GM18505 (cell line): ENCODE results near the gene LMX1B.

Experiments used
- ATAC-seq: cut with Tn5 transposase; IDR thresholded peaks from one replicate; pipeline ENCODE4 v1.9.1; 2021; ENCODE audit not compliant: unreplicated experiment
- POLR2A ChIP-seq: IDR thresholded peaks from 4 replicates; pipeline ENCODE4 v1.6.1; 2011; ENCODE audit warnings: borderline replicate concordance; ENCODE audit not compliant: insufficient read depth, insufficient read length; ENCODE audit errors: extremely low read depth

The LMX1B gene

DNA sequence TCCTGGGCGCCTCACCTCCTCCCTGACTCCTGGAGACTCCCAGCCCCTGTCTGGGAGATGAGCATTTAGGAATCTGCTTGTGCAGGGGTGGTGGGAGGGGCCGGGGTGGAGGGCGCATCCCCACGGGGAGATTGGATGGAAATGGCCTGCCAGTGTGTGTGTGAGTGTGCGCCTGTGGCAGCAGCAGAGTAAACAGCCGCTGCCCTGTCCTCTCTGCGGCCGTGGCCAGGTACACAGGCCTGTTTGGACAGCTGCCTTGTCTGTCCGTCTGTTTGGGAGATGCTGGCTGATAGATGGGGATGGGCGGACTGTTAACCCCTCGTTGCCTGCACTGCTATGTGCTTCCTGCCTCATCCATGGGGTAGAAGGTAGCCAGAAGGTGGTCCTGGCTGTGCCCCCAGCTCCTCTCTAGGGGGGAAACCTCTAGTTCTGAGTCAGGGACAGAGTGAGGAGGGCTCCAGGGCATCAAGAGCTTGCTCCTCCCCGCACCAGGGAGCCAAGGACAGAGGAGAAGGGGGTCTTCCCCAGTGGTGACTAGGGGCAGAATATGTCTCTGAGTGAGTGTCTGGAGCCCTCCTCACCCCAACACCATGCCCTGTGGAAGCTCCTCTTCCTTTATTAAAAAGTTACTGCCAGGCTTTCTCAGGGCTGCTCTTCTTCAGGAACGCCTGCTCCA is 60.1 kb downstream of the LMX1B start:
- ATAC-seq = no peak
- TF ChIP-seq POLR2A = no peak

GRCh38 chr9:126674365-126675146 is 60.8 kb downstream of the LMX1B start:
- TF ChIP-seq POLR2A = no peak
- ATAC-seq = no peak

GRCh38 chr9:126675147-126675467 is 61.4 kb downstream of the LMX1B start:
- no peak for ATAC-seq
- no peak for TF ChIP-seq POLR2A

- TF ChIP-seq POLR2A = no peak
Measured at GRCh38 chr9:126676102-126676684, 62.5 kb downstream of the LMX1B start.

DNA sequence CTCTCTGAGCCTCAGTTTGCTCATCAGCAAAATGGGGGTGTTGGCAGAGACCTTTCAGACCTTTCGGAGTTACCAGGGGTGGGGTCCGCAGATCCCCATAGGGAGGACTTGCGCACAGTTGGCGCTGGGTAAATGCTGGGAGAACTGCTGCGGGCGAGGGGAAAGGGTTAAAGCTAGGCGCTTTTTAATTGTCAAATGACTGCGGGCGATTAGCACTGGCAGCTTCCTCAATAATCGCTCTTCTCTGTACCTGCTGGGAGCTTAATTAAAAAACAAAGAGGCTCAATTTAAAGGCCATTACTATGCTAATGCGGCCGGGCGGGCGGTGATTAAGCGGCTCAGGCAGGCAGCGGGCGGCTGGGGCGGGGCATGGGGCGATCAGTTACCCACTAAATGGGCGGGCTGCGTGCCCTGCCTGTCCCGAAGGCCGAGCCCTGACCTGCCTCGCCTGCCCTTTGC is 63.0 kb downstream of the LMX1B start:
- no peak for TF ChIP-seq POLR2A
- no peak for ATAC-seq

More at GRCh38 chr9:126676102-126676684, 62.5 kb downstream of the LMX1B start:
- ATAC-seq = no peak

DNA sequence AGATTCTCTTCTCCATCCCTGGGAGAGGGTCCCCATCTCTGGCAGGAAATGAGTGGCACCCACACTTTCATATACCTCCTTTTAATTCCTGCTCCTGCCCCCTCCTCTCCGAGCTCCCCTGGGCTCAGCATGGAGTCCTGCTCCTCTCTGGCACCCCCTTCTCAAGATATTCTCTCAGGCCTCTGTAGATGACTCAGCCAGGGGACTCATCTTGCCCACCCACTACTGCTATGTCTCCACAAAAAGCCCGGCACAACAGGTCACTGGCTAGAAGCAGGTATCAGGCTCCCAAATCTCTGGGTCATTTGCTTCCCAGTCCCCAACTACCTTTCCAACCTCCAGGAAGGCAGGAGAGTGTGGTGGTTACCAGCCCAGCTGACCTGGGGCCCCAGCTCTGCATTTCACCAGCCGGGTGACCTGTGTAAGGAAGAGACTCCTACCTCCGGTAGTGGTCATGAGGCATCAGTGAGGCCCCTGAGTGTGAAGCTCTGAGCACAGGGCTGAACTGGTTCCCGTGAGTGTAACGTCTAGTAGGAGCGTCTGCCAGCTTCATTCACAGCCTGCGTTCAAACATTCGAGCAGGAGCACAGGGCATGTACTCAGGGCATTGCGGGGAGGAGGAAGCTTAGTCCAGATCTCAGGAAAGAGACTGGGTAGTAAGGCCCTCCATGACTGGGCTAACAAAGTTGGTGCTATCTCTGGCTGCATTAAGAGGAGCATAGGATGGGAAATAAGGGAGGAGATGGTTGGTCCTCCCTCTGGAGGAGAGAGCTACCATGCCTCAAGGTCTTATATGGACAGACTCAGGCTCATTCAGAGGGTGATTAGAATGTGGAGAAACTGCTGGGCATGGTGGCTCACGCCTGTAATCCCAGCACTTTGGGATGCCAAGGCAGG is 63.7 kb downstream of the LMX1B start:
- TF ChIP-seq POLR2A = no peak
- ATAC-seq = no peak

- no peak for ATAC-seq
- no peak for TF ChIP-seq POLR2A
Measured at GRCh38 chr9:126678989-126679388, 65.3 kb downstream of the LMX1B start.

DNA sequence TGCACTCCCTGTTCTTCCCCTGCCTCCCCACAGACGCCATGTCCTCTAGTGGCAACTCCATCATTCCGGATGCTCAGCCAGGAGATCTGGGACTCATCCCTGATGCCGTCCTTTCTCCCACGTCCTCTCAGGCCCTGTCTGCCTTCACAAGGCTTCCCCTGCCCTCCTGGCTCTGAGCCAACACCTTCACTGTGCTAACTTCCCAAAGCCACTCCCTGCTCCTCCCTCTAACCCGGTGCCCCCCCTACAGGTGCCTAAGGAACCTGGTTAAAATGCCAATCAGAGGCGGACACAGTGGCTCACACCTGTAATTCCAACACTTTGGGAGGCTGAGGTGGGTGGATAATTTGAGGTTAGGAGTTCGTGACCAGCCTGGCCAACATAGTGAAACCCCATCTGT is 67.6 kb downstream of the LMX1B start:
- no peak for TF ChIP-seq POLR2A
- no peak for ATAC-seq

- no peak for ATAC-seq
Measured at GRCh38 chr9:126682113-126682810, 68.5 kb downstream of the LMX1B start.

DNA sequence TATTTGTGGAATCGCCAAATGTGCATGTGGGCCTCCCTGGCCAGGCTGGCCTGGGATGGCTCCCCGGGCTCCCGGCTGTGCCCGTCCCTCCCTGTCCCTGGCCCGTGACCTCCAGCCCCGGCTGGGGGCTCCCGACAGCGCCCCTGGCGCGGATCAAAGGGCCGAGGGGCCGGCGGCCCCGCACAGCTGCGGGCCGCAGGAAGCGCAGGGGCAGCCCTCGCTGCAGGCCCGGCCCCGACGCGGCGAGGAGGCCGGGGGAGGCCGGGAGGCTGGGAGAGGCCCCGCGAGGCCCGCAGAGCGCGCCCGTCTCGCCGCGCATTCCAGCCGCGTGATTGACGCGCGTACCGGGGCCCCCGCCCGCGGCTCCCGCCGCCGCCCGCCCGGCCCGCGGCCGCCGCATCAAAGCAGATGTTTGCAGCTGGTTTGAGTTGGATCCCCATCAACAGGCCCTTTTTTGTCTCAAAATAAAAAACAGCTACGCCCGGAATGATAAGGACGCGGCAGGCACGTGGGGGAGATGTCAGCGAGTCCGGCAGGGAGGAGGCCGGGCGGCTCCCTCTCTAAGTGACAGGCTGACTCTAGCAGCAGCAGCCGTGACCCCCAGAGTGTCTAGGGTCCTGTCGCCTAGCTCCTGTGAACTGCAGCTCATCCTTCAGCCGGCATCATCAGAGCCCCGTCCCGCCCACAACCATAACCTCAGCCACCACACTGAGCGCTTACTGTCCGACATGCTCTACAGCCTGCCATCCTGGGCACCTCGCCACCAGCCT is 69.4 kb downstream of the LMX1B start:
- ATAC-seq = no peak

More at GRCh38 chr9:126682113-126682810, 68.5 kb downstream of the LMX1B start:
- TF ChIP-seq POLR2A = no peak

DNA sequence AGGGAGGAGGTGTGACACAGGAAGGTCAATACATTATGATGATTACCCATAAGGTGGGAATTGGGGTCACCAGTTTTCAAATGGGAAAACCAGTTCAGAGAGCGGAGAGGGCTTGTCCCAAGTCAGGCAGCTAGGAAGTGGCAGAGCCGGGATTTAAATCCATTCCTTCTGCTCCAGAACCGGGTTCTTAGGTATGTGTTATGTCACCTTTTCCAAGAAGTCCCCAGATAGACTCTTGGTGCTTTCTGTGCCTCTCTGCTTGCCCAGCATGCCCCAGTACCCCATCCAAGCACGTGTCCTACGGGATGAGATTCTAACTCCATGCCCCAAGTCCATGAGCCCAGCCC is 69.9 kb downstream of the LMX1B start:
- no peak for ATAC-seq
- no peak for TF ChIP-seq POLR2A

More for the DNA sequence above, 69.4 kb downstream of the LMX1B start:
- TF ChIP-seq POLR2A = no peak

DNA sequence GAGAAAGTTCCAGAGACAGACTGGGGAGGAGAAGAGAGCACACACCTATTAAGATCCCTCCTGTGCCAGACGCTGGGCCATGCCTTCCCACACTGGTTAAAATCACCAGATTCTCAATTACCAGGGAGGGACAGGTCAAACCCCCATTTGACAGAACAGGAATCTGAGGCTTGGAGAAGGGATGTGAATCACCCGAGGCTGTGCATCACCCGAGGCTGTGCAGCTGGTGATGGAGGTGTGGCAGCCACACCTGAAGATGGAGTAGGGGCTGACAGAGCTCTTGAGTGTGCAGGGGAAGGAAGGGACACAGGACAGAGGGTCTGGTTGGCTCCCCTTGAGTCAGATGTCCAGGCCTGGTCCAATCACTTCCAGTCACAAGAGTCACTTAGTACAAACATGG is 70.6 kb downstream of the LMX1B start:
- no peak for TF ChIP-seq POLR2A
- ATAC-seq = no peak
